Stimulated activated CD8-positive, alpha-beta memory T cell treated with anti-CD3 and anti-CD28 coated beads, Interleukin-4, amount 100 ng/mL, for 48 hours (primary cell): ENCODE results near the gene ABCC3.
"Not testable (repeated sequence)": the region's sequence is repeated elsewhere in the genome, so short reads cannot be mapped to it uniquely, and the experiment has no call there.

Source experiments
- DNase-seq: peaks from one replicate; pipeline ENCODE4 v3.0.0-alpha.2; 2020

ABCC3 gene

GRCh38 chr17:50709053-50709452 is 74.4 kb downstream of the ABCC3 start:
- not testable (repeated sequence) for DNase-seq

GRCh38 chr17:50710025-50710424 is 75.3 kb downstream of the ABCC3 start:
- DNase-seq, result no peak

- no peak for DNase-seq
Measured at GRCh38 chr17:50710650-50711049, 76.0 kb downstream of the ABCC3 start.

GRCh38 chr17:50712641-50713040 is 78.0 kb downstream of the ABCC3 start:
- DNase-seq, result no peak

- no peak for DNase-seq
Measured at GRCh38 chr17:50715471-50715870, 80.8 kb downstream of the ABCC3 start.

- DNase-seq, result peak; percentile 94
Measured at GRCh38 chr17:50719144-50719923, 84.7 kb downstream of the ABCC3 start, which contains the start of gene LUC7L3. TSS of gene LUC7L3 (plus strand) at chr17:50719603. CDS start at chr17:50719733, 130 bp downstream.

- no peak for DNase-seq
Measured at GRCh38 chr17:50719924-50720794, 85.5 kb downstream of the ABCC3 start.

- DNase-seq, result no peak
Measured at GRCh38 chr17:50721194-50722010, 86.7 kb downstream of the ABCC3 start.

- no peak for DNase-seq
Measured at GRCh38 chr17:50722746-50723145, 88.1 kb downstream of the ABCC3 start.

- DNase-seq, result not testable (repeated sequence)
Measured at GRCh38 chr17:50724622-50725021, 89.9 kb downstream of the ABCC3 start.

- no peak for DNase-seq
Measured at GRCh38 chr17:50725769-50726655, 91.3 kb downstream of the ABCC3 start.

GRCh38 chr17:50728112-50728429 is 93.4 kb downstream of the ABCC3 start:
- DNase-seq, result no peak

- DNase-seq, result no peak
Measured at GRCh38 chr17:50728881-50729765, 94.4 kb downstream of the ABCC3 start.

- DNase-seq, result no peak
Measured at GRCh38 chr17:50731575-50732460, 97.1 kb downstream of the ABCC3 start.

GRCh38 chr17:50735287-50735686 is 100.6 kb downstream of the ABCC3 start:
- no peak for DNase-seq

- DNase-seq, result peak; percentile 46
Measured at GRCh38 chr17:50737118-50737698, 102.5 kb downstream of the ABCC3 start.

GRCh38 chr17:50739098-50739497 is 104.4 kb downstream of the ABCC3 start:
- DNase-seq, result no peak
